Omental fat pad (tissue), 4 donors: ENCODE results near the gene ASGR2. TPM values are rescaled to one million over a fixed set of nuclear protein-coding genes. Genes with fewer than 3 reads are reported as not detected.

Experiments
- ATAC-seq: fragments of 150-250 bp; one replicate; pipeline ENCODE4 v1.9.1; 2016; ENCODE audit warnings: mild to moderate bottlenecking, moderate library complexity; ENCODE audit not compliant: low FRiP score
- DNase-seq: peaks from one replicate; pipeline ENCODE4 v3.0.0-alpha.2; 2019; ENCODE audit warnings: low spot score
- CTCF ChIP-seq, 3 donors: fragments of 450-650 bp; IDR thresholded peaks; one replicate each; pipeline ENCODE4 v1.5.1; 2016 to 2017; ENCODE audit warnings: antibody characterized with exemption in 3 of 3, mild to moderate bottlenecking in 3 of 3, moderate library complexity in 2 of 3
- total RNA-seq, 4 donors: library from RNA; depleted of rRNA; stranded (reverse); fragments of >200 nt; gene quantifications; one replicate each; pipeline ENCODE4 v1.1.0, GENCODE V29; 2016

Gene ASGR2
- total RNA-seq, 4 donors from 2014 or later: 0.84 to 3.1 (median 1.6) TPM; not detected in 1

GRCh38 chr17:7080456-7081041 lies 34.1 kb downstream of the ASGR2 start:
- DNase-seq (no peak), ATAC-seq (peak; percentile 41)
- no peak for TF ChIP-seq CTCF (IDR thresholded peaks at IDR 0.05)

DNA sequence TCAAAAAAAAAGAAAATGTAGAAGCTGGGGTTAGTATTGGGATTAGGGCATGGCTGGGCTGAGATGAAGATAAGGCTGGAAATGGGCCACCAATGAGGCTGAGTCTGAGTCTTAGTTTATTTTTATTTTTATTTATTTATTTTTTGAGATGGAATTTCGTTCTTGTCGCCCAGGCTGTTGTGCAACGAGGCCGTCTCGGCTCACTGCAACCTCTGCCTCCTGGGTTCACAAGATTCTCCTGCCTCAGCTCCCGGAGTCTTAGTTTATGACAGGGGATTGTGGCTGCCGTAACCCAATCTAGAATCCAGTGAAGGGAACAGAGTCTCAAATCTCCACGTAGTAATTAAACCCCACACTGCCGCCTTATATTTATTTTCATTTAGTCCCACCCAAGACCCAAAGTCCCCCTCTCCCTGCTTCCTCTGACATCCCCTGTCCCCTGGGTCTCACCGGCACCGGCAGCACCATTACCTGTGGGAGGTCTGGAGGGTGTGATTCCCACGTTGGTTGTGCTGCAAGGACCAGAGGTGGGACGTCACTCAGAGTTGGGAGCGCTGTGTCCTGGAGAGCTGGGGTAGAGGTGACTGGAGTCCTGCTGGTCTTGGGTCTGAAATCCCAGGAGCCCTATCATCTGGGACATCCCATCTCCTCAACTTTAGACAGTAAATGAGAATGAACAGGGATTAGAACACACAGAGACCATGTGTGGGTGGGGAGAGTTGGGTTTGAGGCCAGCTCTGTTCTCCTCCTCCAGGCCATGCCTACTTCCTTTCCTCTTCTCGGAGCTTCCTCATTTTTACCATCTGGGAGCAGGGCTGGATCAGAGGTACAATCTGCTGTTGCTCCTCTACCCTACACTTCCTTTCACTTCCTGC lies 34.8 kb downstream of the ASGR2 start, which contains the start of gene CLEC10A:
CLEC10A (minus strand) TSS at position 671 of the 875 bp plus-strand sequence. CDS start 1,439 bp downstream, outside the sequence.
- ATAC-seq: no peak
- TF ChIP-seq CTCF (IDR thresholded peaks at IDR 0.05): no peak

GRCh38 chr17:7078711-7079110 lies 35.9 kb downstream of the ASGR2 start:
- no peak for TF ChIP-seq CTCF (IDR thresholded peaks at IDR 0.05)
- DNase-seq: no peak
- no peak for ATAC-seq

More for the DNA sequence above, 34.8 kb downstream of the ASGR2 start, which contains the start of gene CLEC10A:
- DNase-seq: no peak

- TF ChIP-seq CTCF (IDR thresholded peaks at IDR 0.05): no peak
- DNase-seq: no peak
- ATAC-seq: no peak
Observed at GRCh38 chr17:7077911-7078546, 36.6 kb downstream of the ASGR2 start.

DNA sequence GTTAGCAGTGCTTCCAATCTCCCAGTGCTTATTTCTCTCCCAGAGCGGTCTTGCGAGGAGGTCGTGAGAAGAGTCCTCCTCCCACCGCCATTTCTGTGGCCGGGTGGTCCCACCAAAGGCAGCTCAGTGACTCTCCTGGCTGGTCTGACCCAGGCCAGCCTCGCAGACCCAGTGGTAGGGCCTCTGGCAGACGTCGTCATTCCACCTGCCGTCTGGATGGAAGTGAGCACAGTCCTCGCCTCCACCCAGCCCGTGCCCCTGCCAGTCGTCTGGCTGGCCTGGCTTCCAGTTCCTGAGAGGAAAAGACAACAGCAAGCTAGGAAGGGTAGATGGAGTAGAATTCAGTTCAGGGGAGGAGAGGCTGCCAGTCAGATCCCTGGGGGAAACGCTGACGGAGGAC lies 39.7 kb downstream of the ASGR2 start:
- DNase-seq: no peak
- ATAC-seq: no peak
- TF ChIP-seq CTCF (IDR thresholded peaks at IDR 0.05): no peak

- no peak for ATAC-seq
- TF ChIP-seq CTCF (IDR thresholded peaks at IDR 0.05): no peak
- no peak for DNase-seq
Observed at GRCh38 chr17:7072406-7072805, 42.2 kb downstream of the ASGR2 start.
